OCI-LY1 (cell line): ENCODE data around the gene LDLR.

Source experiments
- EZH2 ChIP-seq: fragments of 200-600 bp; sonication (generic), shearing (Covaris generic); IDR thresholded peaks from 2 replicates; pipeline ENCODE4 v1.8.0; 2017; ENCODE audit warnings: borderline replicate concordance, mixed run types, mild to moderate bottlenecking, antibody characterized with exemption, low read length, moderate library complexity, mixed read lengths
- TF ChIP-seq, protein P1 (sequence below): fragments of 200-600 bp; sonication (generic), shearing (Covaris generic); IDR thresholded peaks from 2 replicates; pipeline ENCODE4 v1.5.1; 2017; ENCODE audit warnings: mild to moderate bottlenecking, antibody characterized with exemption, low read length, moderate library complexity, mixed read lengths

DNA sequence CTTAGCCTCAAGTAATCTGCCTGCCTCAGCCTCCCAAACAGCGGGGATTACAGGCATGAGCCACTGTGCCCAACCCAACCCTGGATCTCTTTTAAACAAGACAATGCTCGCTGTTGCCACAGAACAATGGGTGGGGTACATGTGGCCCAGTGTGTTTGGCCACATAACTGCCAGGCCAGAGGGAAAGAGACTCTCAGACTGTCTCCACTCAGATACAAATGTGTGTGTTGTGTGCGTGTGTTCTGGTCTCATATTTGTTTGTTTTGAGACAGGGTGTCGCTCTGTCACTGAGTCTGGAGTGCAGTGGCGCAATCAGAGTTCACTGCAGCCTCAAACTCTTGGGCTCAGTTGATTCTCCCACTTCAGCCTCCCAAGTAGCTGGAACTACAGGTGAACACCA is 25.8 kb downstream of the LDLR start:
- no peak for TF ChIP-seq EZH2
- TF ChIP-seq, protein P1, sequence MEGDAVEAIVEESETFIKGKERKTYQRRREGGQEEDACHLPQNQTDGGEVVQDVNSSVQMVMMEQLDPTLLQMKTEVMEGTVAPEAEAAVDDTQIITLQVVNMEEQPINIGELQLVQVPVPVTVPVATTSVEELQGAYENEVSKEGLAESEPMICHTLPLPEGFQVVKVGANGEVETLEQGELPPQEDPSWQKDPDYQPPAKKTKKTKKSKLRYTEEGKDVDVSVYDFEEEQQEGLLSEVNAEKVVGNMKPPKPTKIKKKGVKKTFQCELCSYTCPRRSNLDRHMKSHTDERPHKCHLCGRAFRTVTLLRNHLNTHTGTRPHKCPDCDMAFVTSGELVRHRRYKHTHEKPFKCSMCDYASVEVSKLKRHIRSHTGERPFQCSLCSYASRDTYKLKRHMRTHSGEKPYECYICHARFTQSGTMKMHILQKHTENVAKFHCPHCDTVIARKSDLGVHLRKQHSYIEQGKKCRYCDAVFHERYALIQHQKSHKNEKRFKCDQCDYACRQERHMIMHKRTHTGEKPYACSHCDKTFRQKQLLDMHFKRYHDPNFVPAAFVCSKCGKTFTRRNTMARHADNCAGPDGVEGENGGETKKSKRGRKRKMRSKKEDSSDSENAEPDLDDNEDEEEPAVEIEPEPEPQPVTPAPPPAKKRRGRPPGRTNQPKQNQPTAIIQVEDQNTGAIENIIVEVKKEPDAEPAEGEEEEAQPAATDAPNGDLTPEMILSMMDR = no peak
